Activated CD8-positive, alpha-beta memory T cell treated with anti-CD3 and anti-CD28 coated beads for 4 hours (primary cell): ENCODE measurements around the gene KITLG.
"Not testable (repeated sequence)": the region's sequence is repeated elsewhere in the genome, so short reads cannot be mapped to it uniquely, and the experiment has no call there.

ENCODE experiments used
- DNase-seq, 2 donors: peaks; one replicate each; pipeline ENCODE4 v3.0.0-alpha.2; 2020; ENCODE audit warnings: low read depth in 2 of 2

KITLG gene

GRCh38 chr12:88580051-88580871 lies at the start of gene KITLG:
TSS of gene KITLG (minus strand) at chr12:88580471. CDS start at chr12:88580278, 193 bp downstream.
- no peak for DNase-seq

- DNase-seq = no peak
Observed at GRCh38 chr12:88628856-88629509, 48.7 kb upstream of the KITLG start.

DNA sequence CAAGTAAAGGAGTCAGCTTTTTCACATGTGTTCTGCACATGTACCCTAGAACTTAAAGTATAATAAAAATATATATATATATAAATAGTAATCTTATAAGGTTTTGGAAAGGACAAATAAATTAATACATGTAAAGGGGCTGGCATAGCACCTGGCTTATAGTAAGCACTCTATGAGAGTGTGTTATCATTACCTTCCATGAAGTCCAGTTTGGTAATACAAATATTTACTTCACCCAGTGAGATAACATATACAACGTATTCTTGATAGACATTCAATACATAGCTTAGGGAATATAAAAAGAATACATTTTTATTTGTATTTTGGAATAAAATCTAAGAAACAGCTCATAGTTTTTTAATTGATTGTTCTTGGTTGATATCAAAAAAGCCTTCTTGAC lies 47.8 kb upstream of the KITLG start:
- not testable (repeated sequence) for DNase-seq

GRCh38 chr12:88627501-88627900 lies 47.2 kb upstream of the KITLG start:
- DNase-seq = no peak

DNA sequence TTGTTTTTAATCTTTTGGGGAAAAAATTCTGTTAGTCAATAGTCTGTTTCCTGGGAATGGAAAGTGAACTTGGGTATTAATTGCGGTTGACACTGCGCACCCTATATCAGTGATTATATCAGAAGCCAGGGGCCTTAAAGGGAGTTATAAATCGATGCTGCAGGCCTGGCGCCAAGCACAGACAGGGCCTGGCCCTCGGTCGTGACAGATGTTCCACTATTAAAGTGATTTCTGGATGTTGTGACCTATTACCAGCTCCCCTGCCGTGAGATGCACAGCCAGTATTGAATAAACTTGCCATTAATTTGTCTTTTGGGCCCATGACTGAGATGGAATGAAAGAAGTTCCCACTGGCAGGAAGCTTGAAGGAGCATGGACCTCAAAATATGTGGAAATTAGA lies 45.1 kb upstream of the KITLG start:
- no peak for DNase-seq

DNA sequence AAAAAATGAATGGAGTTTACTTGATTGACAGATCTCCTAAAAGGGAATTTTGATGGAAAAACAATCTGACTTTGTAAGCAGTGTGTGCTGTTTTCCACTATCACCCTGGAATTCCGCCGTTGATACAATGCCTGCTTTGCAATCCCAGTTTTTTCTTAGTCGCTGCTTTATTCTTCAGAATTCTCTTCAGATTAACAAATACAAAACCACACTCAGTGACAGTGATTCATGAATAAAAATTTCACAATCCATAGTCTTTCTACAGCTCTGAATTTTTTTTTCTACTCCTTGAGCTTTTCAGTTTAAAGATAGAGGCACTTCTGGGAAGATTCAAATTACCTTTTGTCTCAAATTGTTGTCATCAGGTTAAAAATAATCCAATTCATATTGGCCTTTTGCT lies 44.6 kb upstream of the KITLG start:
- no peak for DNase-seq

GRCh38 chr12:88623777-88624548 lies 43.7 kb upstream of the KITLG start:
- DNase-seq = no peak

- DNase-seq = no peak
Observed at GRCh38 chr12:88617352-88617751, 37.1 kb upstream of the KITLG start.

DNA sequence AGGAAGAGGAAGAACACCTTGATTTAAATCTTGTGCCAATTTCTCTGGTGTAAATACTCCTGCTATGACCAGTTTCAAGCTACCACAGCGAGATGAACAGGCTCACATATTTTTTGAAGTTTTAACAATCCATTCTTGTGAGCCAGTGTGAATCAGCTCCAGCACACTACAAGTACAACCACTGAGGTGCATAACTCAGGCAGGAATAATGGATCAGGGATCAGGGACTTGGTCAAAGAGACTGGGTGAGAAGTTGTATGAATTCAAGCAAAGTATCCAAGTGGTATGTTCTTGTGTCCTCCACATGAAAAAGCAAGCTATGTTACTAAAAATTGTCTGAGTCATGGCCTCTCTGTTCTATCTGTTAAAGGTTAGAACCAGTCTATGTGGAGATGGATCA lies 35.2 kb upstream of the KITLG start:
- DNase-seq = no peak

- no peak for DNase-seq
Observed at GRCh38 chr12:88604646-88605045, 24.4 kb upstream of the KITLG start.

GRCh38 chr12:88600272-88600671 lies 20.0 kb upstream of the KITLG start:
- DNase-seq = no peak

DNA sequence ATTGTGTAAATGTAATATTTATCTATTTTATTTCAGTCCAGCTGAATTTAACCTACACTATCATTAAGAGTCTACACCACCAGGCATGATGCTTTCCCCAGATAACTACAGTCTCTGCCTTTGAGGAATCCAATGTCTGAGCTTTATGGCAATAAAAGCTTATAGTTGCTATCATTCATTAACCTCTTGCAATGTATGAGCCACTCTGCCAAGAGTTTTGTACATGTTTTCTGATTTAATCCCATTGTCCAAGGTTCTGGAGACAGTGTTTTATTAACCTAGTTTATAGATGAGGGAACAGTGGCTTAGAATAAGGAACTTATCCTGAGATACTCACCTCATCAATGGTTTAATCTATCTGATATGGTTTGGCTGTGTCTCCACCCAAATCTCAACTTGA lies 17.1 kb upstream of the KITLG start:
- DNase-seq = no peak

- no peak for DNase-seq
Observed at GRCh38 chr12:88595697-88596096, 15.4 kb upstream of the KITLG start.

DNA sequence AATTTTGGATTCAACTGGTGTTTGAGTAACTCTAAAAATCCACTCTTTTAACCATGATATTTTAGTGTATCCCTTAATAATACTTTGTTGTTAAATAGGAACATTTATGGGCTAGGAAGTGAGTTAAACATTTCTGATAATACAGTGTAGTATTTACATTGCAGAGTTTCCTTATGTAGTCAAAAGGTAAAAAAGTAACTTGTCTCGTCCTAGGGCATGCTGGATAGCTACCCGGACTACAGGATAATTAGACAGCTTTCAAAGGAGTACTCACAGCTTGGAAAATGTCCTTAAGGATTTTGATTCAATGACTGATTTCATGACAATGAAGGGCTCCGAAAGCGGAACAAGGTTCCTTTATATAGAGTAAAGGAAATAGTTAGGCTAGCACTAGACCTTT lies 14.5 kb upstream of the KITLG start:
- no peak for DNase-seq

DNA sequence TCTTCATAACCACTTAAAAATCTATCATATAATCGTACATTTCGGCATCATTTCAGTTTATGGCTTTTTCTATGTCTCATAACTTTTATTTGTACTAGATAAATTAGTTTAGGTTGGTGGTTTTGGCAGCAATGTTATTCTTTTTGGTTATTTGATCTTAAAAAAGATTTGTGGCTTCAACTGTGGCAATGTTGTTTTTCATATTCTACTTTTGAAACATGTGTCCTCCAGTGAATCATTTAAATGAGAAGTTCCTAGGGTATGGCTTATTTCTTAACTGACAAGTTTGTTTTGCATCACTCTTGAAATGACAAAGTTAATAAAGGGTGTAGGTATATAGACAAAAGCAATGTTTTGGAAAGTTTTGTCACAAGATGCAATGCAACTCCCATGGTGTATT lies 11.1 kb upstream of the KITLG start:
- no peak for DNase-seq

- no peak for DNase-seq
Observed at GRCh38 chr12:88590851-88591250, 10.6 kb upstream of the KITLG start.

DNA sequence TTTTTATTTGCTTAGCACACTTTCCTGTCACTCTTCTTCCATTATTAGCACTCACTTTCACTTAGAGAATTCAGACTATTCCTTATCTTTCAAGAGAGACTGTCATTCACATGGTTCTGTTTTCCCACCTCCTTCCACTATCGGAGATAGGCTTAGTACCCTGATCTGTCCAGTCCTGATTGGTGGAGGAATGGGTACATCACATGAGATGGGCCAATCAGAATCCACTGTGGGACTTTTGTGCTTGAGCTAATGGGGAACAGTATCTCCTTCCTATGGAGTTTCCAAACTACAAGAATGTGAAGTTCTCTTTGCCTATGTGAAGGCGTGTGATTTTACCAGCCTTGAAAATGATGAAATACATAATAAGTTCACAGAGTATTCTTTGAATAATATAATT lies 4.8 kb upstream of the KITLG start:
- DNase-seq = no peak

- DNase-seq = no peak
Observed at GRCh38 chr12:88579601-88580050, 645 bp downstream of the KITLG start.

DNA sequence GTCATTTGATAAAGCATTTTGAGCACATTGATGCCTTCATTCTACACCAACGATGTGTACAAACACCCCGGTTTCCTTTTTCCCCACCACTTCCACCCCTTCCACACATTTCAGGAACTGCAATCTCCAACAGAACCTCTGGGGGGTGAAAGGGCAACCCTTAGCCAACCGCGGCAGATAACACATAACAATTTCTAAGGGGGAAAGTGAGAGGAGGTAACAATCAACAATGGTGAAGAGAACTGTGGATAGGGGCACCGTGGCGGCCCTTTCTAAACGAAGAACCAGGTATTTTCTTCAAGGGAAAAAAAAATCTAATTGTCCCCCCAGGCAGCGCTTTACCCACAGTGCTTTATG lies 1.1 kb downstream of the KITLG start:
- no peak for DNase-seq

DNA sequence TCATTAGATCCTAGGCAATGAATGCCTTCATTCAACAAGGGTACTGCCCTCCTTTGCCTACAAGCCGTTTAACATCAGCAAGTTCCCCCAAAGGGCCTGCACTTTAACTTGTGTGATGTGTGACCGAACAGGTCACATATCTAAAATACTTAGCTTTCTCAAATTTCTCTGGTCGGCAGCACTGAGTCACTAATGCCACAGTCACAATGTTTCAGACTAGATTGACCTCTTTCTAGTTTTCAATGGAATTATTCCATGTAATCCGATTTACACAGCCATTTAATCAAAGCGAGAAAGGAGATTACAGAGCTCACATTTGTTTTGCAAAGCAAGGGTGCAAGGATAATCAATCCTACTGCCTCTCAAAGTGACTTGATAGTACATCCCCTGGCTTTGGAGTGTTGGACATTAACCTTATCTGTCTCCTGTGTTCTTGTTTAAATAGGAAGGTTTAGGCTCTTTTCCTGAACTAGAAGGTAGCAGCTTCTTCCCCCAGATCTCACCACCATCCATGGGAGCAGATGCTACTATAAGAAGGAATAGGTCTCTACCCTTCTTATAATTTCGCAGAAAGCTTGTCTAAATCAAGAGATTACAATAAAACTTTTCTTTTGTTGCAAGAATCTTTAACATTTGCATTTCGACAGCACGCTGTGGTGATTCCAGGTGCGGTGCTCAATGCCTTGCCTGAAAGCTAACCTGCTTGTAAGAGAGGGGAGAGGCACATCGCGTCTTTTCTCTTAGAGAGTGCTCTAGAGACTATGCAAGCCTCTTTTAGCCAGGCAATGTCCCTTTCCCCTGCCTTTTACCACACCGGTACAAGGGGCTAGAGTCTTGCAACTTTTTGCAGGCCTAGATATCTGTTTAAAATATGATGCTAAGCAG lies 1.8 kb downstream of the KITLG start:
- DNase-seq = no peak

- DNase-seq = no peak
Observed at GRCh38 chr12:88577537-88577936, 2.7 kb downstream of the KITLG start.

DNA sequence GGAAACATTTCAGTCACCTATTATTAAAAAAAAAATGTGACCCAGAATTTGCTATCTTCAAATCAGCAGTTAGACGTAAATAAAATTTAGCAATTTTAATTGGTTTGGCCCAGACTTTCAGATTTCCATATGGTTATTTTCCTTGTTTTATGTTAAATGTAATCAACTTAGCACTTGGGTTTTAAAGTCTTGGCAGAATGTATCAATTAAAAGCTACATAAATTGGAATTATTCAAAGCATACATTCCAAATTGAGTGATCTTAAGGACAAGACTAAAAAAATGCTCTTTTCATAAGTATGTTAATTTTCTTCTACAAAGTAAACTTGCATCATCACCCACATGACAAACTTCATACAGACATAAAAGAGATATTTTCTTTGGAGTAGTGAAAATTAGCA lies 3.4 kb downstream of the KITLG start:
- DNase-seq = no peak
